HepG2 (cell line): Measurements from ENCODE around the gene MTFP1. TPM values are rescaled to one million over a fixed set of nuclear protein-coding genes. Genes with fewer than 3 reads are reported as not detected.

Source experiments
- ATF7-NPFF ChIP-seq: sonication (generic); formaldehyde crosslinking; IDR thresholded peaks from 2 replicates; pipeline ENCODE4 v1.8.1; 2023; ENCODE audit warnings: mild to moderate bottlenecking, low read depth, missing genetic modification reagents, moderate library complexity
- HOXA5 ChIP-seq: sonication (generic); formaldehyde crosslinking; IDR thresholded peaks from 2 replicates; pipeline ENCODE4 v1.4.0; 2020; ENCODE audit warnings: missing genetic modification reagents
- KDM5B ChIP-seq: sonication (generic); formaldehyde crosslinking; IDR thresholded peaks from 2 replicates; pipeline ENCODE4 v1.4.0; 2020; ENCODE audit warnings: missing genetic modification reagents, mild to moderate bottlenecking, borderline replicate concordance
- MAFK ChIP-seq, 2 experiments: IDR thresholded peaks in 1 of 2; conservative IDR thresholded peaks in 1 of 2; 2 replicates each; pipeline ENCODE4 v1.6.1; 2011; ENCODE audit warnings: improper control_type of control experiment in 2 of 2, low read length in 2 of 2
- NR2C2 ChIP-seq: sonication (generic); formaldehyde crosslinking; IDR thresholded peaks from 2 replicates; pipeline ENCODE4 v1.4.0; 2020; ENCODE audit warnings: missing genetic modification reagents, mild to moderate bottlenecking, moderate library complexity, borderline replicate concordance
- NR3C1 ChIP-seq: sonication (generic); formaldehyde crosslinking; IDR thresholded peaks from 2 replicates; pipeline ENCODE4 v1.4.0; 2020; ENCODE audit warnings: missing genetic modification reagents
- PHF5A ChIP-seq: IDR thresholded peaks from one replicate; pipeline ENCODE4 v1.6.1; 2018; ENCODE audit warnings: low read depth, missing genetic modification reagents; ENCODE audit not compliant: unreplicated experiment
- PITX1 ChIP-seq: sonication (generic); formaldehyde crosslinking; IDR thresholded peaks from 2 replicates; pipeline ENCODE4 v1.5.1; 2020; ENCODE audit warnings: mild to moderate bottlenecking, missing genetic modification reagents
- POLR2AphosphoS2 ChIP-seq: IDR thresholded peaks from 2 replicates; pipeline ENCODE4 v1.6.1; 2011; ENCODE audit warnings: low read depth, low read length, improper control_type of control experiment
- RBAK ChIP-seq: sonication (generic); formaldehyde crosslinking; IDR thresholded peaks from 2 replicates; pipeline ENCODE4 v1.5.1; 2020; ENCODE audit warnings: mild to moderate bottlenecking, missing genetic modification reagents
- SMAD3 ChIP-seq: sonication (generic); formaldehyde crosslinking; IDR thresholded peaks from 2 replicates; pipeline ENCODE4 v1.4.0; 2020; ENCODE audit warnings: missing genetic modification reagents
- SMAD9 ChIP-seq: sonication (generic); formaldehyde crosslinking; IDR thresholded peaks from 2 replicates; pipeline ENCODE4 v1.5.1; 2020; ENCODE audit warnings: mild to moderate bottlenecking, missing genetic modification reagents
- SMYD3 ChIP-seq: sonication (generic); formaldehyde crosslinking; IDR thresholded peaks from 2 replicates; pipeline ENCODE4 v1.8.1; 2023; ENCODE audit warnings: mild to moderate bottlenecking, missing genetic modification reagents
- ZBTB20 ChIP-seq: sonication (generic); formaldehyde crosslinking; IDR thresholded peaks from 2 replicates; pipeline ENCODE4 v1.8.1; 2023; ENCODE audit warnings: missing genetic modification reagents, low read depth, mild to moderate bottlenecking, borderline replicate concordance
- ZFP62 ChIP-seq: sonication (generic); formaldehyde crosslinking; IDR thresholded peaks from 2 replicates; pipeline ENCODE4 v1.4.0; 2020; ENCODE audit warnings: missing genetic modification reagents
- ZNF232 ChIP-seq: sonication (generic); formaldehyde crosslinking; IDR thresholded peaks from 2 replicates; pipeline ENCODE4 v1.4.0; 2020; ENCODE audit warnings: missing genetic modification reagents, borderline replicate concordance
- ZNF441 ChIP-seq: sonication (generic); formaldehyde crosslinking; IDR thresholded peaks from 2 replicates; pipeline ENCODE4 v1.7.0; 2021; ENCODE audit warnings: missing genetic modification reagents, borderline replicate concordance
- ZNF546 ChIP-seq: sonication (generic); formaldehyde crosslinking; conservative IDR thresholded peaks from 2 replicates; pipeline ENCODE4 v1.8.1; 2023; ENCODE audit warnings: mild to moderate bottlenecking, missing genetic modification reagents
- ZNF550 ChIP-seq: sonication (generic); formaldehyde crosslinking; IDR thresholded peaks from 2 replicates; pipeline ENCODE4 v1.4.0; 2020; ENCODE audit warnings: mild to moderate bottlenecking, missing genetic modification reagents, borderline replicate concordance
- ZNF619 ChIP-seq: sonication (generic); formaldehyde crosslinking; IDR thresholded peaks from 2 replicates; pipeline ENCODE4 v1.4.0; 2020; ENCODE audit warnings: mild to moderate bottlenecking, missing genetic modification reagents
- ZNF672 ChIP-seq: sonication (generic); formaldehyde crosslinking; IDR thresholded peaks from 2 replicates; pipeline ENCODE4 v1.8.1; 2022; ENCODE audit warnings: missing genetic modification reagents
- ZNF709 ChIP-seq: sonication (generic); formaldehyde crosslinking; IDR thresholded peaks from 2 replicates; pipeline ENCODE4 v1.5.0; 2020; ENCODE audit warnings: mild to moderate bottlenecking, missing genetic modification reagents
- ZNF746 ChIP-seq: sonication (generic); formaldehyde crosslinking; IDR thresholded peaks from 2 replicates; pipeline ENCODE4 v1.8.0; 2022; ENCODE audit warnings: mild to moderate bottlenecking, missing genetic modification reagents
- ZNF792 ChIP-seq: IDR thresholded peaks from 2 replicates; pipeline ENCODE4 v1.6.1; 2016
- ZNF839 ChIP-seq: sonication (generic); formaldehyde crosslinking; IDR thresholded peaks from 2 replicates; pipeline ENCODE4 v1.4.0; 2020; ENCODE audit warnings: missing genetic modification reagents, mild to moderate bottlenecking, borderline replicate concordance
- polyA plus RNA-seq, 8 experiments: library from polyadenylated mRNA; depleted of rRNA in 3 of 8; stranded (reverse) in 7 of 8; unstranded in 1 of 8; fragments of >200 nt; fragmentation: Illumina TruSeq in 4 of 8; extraction: Trizol in 4 of 8; gene quantifications; 2 replicates each; pipeline versions ENCODE4 v1.2.1 to v1.2.3, GENCODE V29; 2011 to 2016; ENCODE audit warnings: low read depth in 4 of 8, missing spikeins in 1 of 8, mixed read lengths in 1 of 8; ENCODE audit not compliant: insufficient read depth in 1 of 8
- total RNA-seq, 5 experiments: library from RNA; depleted of rRNA; stranded (reverse); fragments of >200 nt; fragmentation: Illumina TruSeq; extraction: Trizol; gene quantifications; 2 replicates each; pipeline ENCODE4 v1.2.3, GENCODE V29; 2016; ENCODE audit warnings: low read depth in 1 of 5
- TF ChIP-seq, protein P1 (sequence below): sonication (generic); formaldehyde crosslinking; conservative IDR thresholded peaks from 2 replicates; pipeline ENCODE4 v1.4.0; 2020; ENCODE audit warnings: missing genetic modification reagents
- TF ChIP-seq, protein P2 (sequence below): sonication (generic); formaldehyde crosslinking; IDR thresholded peaks from 2 replicates; pipeline ENCODE4 v1.8.0; 2022; ENCODE audit warnings: mild to moderate bottlenecking, missing genetic modification reagents, moderate library complexity
- TF ChIP-seq, protein P3 (sequence below): sonication (generic); formaldehyde crosslinking; IDR thresholded peaks from 2 replicates; pipeline ENCODE4 v1.4.0; 2020; ENCODE audit warnings: missing genetic modification reagents, mild to moderate bottlenecking, borderline replicate concordance

Gene MTFP1
- total and polyA plus RNA-seq, 2 of the 13 experiments (the other 11 are each of a cell fraction or from before 2014, with no cell fraction given): 29.5 to 45.6 TPM

DNA sequence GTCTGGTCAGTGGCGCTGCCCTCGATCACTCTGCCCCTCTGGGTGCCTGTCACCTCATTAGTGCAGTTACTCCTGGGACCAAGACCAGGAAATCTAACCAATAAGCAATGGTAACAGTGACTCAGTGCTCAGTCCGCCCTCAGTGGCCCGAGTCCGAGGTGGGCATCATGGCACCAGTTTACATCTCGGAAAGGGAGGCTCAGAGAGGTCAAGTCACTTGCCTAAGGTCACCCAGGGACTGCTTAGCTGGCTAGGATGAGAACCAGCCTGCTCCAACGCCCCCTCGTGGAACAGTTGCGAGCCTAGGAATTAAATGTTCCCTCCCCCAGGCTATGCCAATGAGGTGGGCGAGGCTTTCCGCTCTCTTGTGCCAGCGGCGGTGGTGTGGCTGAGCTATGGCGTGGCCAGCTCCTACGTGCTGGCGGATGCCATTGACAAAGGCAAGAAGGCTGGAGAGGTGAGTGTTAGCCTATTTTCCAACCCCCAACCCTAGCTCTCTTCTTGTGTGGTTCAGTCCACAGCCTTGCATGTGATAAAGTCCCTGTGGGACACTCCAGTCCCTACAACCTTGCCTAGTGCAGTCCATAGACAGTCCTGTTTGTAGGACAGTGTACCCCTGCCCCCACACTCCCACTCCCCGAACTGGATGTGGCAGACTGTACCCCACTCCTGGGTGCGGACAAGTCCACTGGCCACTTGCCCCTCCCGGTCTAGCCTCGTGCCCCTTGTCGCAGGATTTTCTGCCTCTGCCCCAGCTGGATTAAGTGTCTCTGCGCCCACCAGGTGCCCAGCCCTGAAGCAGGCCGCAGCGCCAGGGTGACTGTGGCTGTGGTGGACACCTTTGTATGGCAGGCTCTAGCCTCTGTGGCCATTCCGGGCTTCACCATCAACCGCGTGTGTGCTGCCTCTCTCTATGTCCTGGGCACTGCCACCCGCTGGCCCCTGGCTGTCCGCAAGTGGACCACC lies 1.1 kb downstream of the MTFP1 start (continued):
- TF ChIP-seq, protein P1, sequence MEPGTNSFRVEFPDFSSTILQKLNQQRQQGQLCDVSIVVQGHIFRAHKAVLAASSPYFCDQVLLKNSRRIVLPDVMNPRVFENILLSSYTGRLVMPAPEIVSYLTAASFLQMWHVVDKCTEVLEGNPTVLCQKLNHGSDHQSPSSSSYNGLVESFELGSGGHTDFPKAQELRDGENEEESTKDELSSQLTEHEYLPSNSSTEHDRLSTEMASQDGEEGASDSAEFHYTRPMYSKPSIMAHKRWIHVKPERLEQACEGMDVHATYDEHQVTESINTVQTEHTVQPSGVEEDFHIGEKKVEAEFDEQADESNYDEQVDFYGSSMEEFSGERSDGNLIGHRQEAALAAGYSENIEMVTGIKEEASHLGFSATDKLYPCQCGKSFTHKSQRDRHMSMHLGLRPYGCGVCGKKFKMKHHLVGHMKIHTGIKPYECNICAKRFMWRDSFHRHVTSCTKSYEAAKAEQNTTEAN (CRISPR knock-in tag): no peak
- TF ChIP-seq ZNF232 (CRISPR knock-in tag) (no peak), SMAD9 (CRISPR knock-in tag) (no peak), ZNF546 (no peak), ZNF619 (CRISPR knock-in tag) (no peak), PITX1 (CRISPR knock-in tag) (no peak), ZNF550 (CRISPR knock-in tag) (no peak), ATF7-NPFF (no peak), ZNF709 (no peak), ZFP62 (CRISPR knock-in tag) (no peak), ZNF792 (CRISPR knock-in tag) (no peak), ZNF441 (CRISPR knock-in tag) (no peak), SMYD3 (CRISPR knock-in tag) (no peak), PHF5A (CRISPR knock-in tag) (no peak), KDM5B (no peak), NR3C1 (CRISPR knock-in tag) (no peak), MAFK (conservative IDR thresholded peaks at IDR 0.05 in 1 of 2, IDR thresholded peaks at IDR 0.05 in 1 of 2; ENCODE audit: low read length in 2 of 2) (no peak), RBAK (CRISPR knock-in tag) (no peak), POLR2AphosphoS2 (no peak), HOXA5 (CRISPR knock-in tag) (no peak), ZBTB20 (CRISPR knock-in tag) (no peak), ZNF746 (CRISPR knock-in tag) (no peak), ZNF672 (CRISPR knock-in tag) (no peak), ZNF839 (CRISPR knock-in tag) (no peak), SMAD3 (CRISPR knock-in tag) (no peak), NR2C2 (CRISPR knock-in tag) (no peak)
- TF ChIP-seq, protein P2, sequence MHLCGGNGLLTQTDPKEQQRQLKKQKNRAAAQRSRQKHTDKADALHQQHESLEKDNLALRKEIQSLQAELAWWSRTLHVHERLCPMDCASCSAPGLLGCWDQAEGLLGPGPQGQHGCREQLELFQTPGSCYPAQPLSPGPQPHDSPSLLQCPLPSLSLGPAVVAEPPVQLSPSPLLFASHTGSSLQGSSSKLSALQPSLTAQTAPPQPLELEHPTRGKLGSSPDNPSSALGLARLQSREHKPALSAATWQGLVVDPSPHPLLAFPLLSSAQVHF (CRISPR knock-in tag): no peak
- TF ChIP-seq, protein P3, sequence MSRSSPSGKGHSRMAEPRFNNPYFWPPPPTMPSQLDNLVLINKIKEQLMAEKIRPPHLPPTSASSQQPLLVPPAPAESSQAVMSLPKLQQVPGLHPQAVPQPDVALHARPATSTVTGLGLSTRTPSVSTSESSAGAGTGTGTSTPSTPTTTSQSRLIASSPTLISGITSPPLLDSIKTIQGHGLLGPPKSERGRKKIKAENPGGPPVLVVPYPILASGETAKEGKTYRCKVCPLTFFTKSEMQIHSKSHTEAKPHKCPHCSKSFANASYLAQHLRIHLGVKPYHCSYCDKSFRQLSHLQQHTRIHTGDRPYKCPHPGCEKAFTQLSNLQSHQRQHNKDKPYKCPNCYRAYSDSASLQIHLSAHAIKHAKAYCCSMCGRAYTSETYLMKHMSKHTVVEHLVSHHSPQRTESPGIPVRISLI (CRISPR knock-in tag): no peak
